Stimulated activated CD8-positive, alpha-beta memory T cell treated with anti-CD3 and anti-CD28 coated beads, Interleukin-4, amount 100 ng/mL, for 48 hours (primary cell): Measurements from ENCODE around the gene ODAD4.
"Not testable (repeated sequence)": the region's sequence is repeated elsewhere in the genome, so short reads cannot be mapped to it uniquely, and the experiment has no call there.

Experiments
- DNase-seq: peaks from one replicate; pipeline ENCODE4 v3.0.0-alpha.2; 2020

ODAD4 gene

GRCh38 chr17:41914358-41914766 is 16.1 kb upstream of the ODAD4 start:
- no peak for DNase-seq

GRCh38 chr17:41915020-41915419 is 15.4 kb upstream of the ODAD4 start:
- no peak for DNase-seq

- DNase-seq, result no peak
These were observed 14.9 kb upstream of the ODAD4 start for GRCh38 chr17:41915566-41915965.

GRCh38 chr17:41917192-41917591 is 13.2 kb upstream of the ODAD4 start:
- no peak for DNase-seq

GRCh38 chr17:41917679-41918313 is 12.6 kb upstream of the ODAD4 start:
- peak; percentile 66 for DNase-seq

- DNase-seq, result peak; percentile 97
These were observed 11.9 kb upstream of the ODAD4 start, which contains the start of gene ACLY for GRCh38 chr17:41918314-41919164. Gene ACLY, minus strand, starts transcription at chr17:41918951. Its CDS starts 5,078 bp downstream, at chr17:41913873.

- DNase-seq, result no peak
These were observed 11.1 kb upstream of the ODAD4 start for GRCh38 chr17:41919165-41919817.

- no peak for DNase-seq
These were observed 10.4 kb upstream of the ODAD4 start for GRCh38 chr17:41919840-41920579.

- no peak for DNase-seq
These were observed 9.8 kb upstream of the ODAD4 start for GRCh38 chr17:41920580-41920955.

GRCh38 chr17:41925991-41926590 is 4.3 kb upstream of the ODAD4 start:
- DNase-seq, result no peak

GRCh38 chr17:41928693-41929251 is 1.6 kb upstream of the ODAD4 start:
- no peak for DNase-seq

GRCh38 chr17:41930833-41931156 is 378 bp downstream of the ODAD4 start:
- not testable (repeated sequence) for DNase-seq

GRCh38 chr17:41931715-41932114 is 1.3 kb downstream of the ODAD4 start:
- not testable (repeated sequence) for DNase-seq

- no peak for DNase-seq
These were observed 2.5 kb downstream of the ODAD4 start for GRCh38 chr17:41932816-41933389.

GRCh38 chr17:41935641-41936040 is 5.2 kb downstream of the ODAD4 start:
- DNase-seq, result no peak

GRCh38 chr17:41937970-41938954 is 7.8 kb downstream of the ODAD4 start:
- DNase-seq, result no peak

GRCh38 chr17:41939044-41939692 is 8.8 kb downstream of the ODAD4 start:
- DNase-seq, result no peak

GRCh38 chr17:41939693-41940090 is 9.3 kb downstream of the ODAD4 start:
- DNase-seq, result no peak

- DNase-seq, result no peak
These were observed 10.8 kb downstream of the ODAD4 start for GRCh38 chr17:41941168-41941567.
